Measurements from ENCODE around the gene MIXL1.

Gene MIXL1

GRCh38 chr1:226204198-226204597 lies 19.3 kb upstream of the MIXL1 start:
- DNase-seq (ENCODE audit: extremely low read depth, low read depth) = no peak
- TF ChIP-seq CTCF (IDR thresholded peaks at IDR 0.05; ENCODE audit: low read depth, low read length) = no peak

- no peak for TF ChIP-seq CTCF (IDR thresholded peaks at IDR 0.05; ENCODE audit: low read depth, low read length)
- DNase-seq (ENCODE audit: extremely low read depth, low read depth) = no peak
These were observed 16.4 kb upstream of the MIXL1 start for GRCh38 chr1:226207048-226207447.

- TF ChIP-seq CTCF (IDR thresholded peaks at IDR 0.05; ENCODE audit: low read depth, low read length) = no peak
- no peak for DNase-seq (ENCODE audit: extremely low read depth, low read depth)
These were observed 14.0 kb upstream of the MIXL1 start for GRCh38 chr1:226209307-226210059.

- DNase-seq (ENCODE audit: extremely low read depth, low read depth) = no peak
- no peak for TF ChIP-seq CTCF (IDR thresholded peaks at IDR 0.05; ENCODE audit: low read depth, low read length)
These were observed 12.8 kb upstream of the MIXL1 start for GRCh38 chr1:226210571-226211176.

- no peak for DNase-seq (ENCODE audit: extremely low read depth, low read depth)
- TF ChIP-seq CTCF (IDR thresholded peaks at IDR 0.05; ENCODE audit: low read depth, low read length) = no peak
These were observed 12.2 kb upstream of the MIXL1 start for GRCh38 chr1:226211181-226211821.

GRCh38 chr1:226212545-226212944 lies 10.9 kb upstream of the MIXL1 start:
- TF ChIP-seq CTCF (IDR thresholded peaks at IDR 0.05; ENCODE audit: low read depth, low read length) = no peak

GRCh38 chr1:226215239-226215638 lies 8.2 kb upstream of the MIXL1 start:
- TF ChIP-seq CTCF (IDR thresholded peaks at IDR 0.05; ENCODE audit: low read depth, low read length) = no peak
- DNase-seq (ENCODE audit: extremely low read depth, low read depth) = no peak

More at GRCh38 chr1:226212545-226212944, 10.9 kb upstream of the MIXL1 start:
- no peak for DNase-seq (ENCODE audit: extremely low read depth, low read depth)

Data from AG09319 (cell line).